ENCODE results near the gene CCDC59. TPM values are rescaled to one million over a fixed set of nuclear protein-coding genes. Genes with fewer than 3 reads are reported as not detected.
"Not testable (repeated sequence)": the region's sequence is repeated elsewhere in the genome, so short reads cannot be mapped to it uniquely, and the experiment has no call there.

Gene CCDC59
- total and polyA plus RNA-seq, 11 donors = 20.0 to 44.2 (median 25.6) TPM

DNA sequence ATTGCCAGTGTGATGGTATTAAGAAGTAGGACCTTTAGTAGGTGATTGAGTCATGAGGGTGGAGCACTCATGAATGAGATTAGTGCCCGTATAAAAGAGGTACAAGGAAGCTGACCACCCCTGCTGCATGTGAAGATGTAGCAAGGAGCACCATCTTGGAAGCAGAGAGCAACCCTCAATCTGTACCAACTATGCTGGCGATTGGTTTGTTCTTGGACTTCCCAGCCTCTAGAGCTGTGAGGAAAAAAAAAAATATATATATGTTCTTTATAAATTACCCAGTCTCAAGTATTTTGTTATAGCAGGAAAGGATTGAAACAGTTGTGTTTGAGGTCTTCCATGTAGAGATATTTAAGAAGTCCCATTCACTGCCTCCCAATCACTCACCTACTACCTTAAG is 17.0 kb upstream of the CCDC59 start:
- intact Hi-C loops (cut with DNase I) = no loop called here
- H3K27me3 ChIP-seq = no peaks in the 10 kb centered on the region
- DNase-seq (no peak), ATAC-seq (no peak)
- H3K4me1 ChIP-seq = peaks cover 0 to 3% (median 0%) of the 10 kb centered on the region in 12 donors
- H3K9me3 ChIP-seq = peaks cover 0 to 22% (median 9%) of the 10 kb centered on the region in 12 donors
- TF ChIP-seq, protein P1, sequence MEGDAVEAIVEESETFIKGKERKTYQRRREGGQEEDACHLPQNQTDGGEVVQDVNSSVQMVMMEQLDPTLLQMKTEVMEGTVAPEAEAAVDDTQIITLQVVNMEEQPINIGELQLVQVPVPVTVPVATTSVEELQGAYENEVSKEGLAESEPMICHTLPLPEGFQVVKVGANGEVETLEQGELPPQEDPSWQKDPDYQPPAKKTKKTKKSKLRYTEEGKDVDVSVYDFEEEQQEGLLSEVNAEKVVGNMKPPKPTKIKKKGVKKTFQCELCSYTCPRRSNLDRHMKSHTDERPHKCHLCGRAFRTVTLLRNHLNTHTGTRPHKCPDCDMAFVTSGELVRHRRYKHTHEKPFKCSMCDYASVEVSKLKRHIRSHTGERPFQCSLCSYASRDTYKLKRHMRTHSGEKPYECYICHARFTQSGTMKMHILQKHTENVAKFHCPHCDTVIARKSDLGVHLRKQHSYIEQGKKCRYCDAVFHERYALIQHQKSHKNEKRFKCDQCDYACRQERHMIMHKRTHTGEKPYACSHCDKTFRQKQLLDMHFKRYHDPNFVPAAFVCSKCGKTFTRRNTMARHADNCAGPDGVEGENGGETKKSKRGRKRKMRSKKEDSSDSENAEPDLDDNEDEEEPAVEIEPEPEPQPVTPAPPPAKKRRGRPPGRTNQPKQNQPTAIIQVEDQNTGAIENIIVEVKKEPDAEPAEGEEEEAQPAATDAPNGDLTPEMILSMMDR (IDR thresholded peaks at IDR 0.05) = no peak
- no peak for TF ChIP-seq POLR2A (IDR thresholded peaks at IDR 0.05)
- H3K36me3 ChIP-seq = peaks cover 0 to 23% (median 8%) of the 10 kb centered on the region in 9 donors
- H3K4me3 ChIP-seq = no peak overlapping the region
- 96 to 100% (median 98%) methylated on average over 2 of the region's 2 CpGs for WGBS, 4 donors
- H3K27ac ChIP-seq = no peak overlapping the region

DNA sequence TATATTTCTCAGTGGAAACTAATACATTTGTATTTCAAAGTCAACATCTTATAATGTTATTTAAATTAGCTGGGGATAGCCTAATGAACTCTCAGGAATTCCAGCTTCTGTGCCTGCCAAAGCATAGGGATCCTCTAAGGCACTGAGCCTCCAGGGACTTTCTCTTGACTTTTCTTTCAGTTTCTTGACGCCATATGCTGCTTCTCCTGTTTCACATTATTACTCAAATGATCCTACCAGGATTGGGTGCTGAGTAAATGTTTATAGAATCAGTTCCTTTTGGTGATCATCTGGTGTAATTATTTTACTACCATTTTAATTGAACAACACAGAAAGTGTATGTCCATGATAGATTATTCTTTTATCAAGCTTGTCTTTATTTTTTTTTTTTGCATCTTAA is 8.0 kb upstream of the CCDC59 start:
- H3K27me3 ChIP-seq = no peaks in the 10 kb centered on the region
- H3K27ac ChIP-seq = no peak overlapping the region
- H3K9me3 ChIP-seq = no peaks in the 10 kb centered on the region
- no peak overlapping the region for H3K4me3 ChIP-seq
- DNase-seq = no peak
- 63 to 68% (median 65%) methylated on average over 1 of the region's 1 CpG for WGBS, 4 donors
- H3K36me3 ChIP-seq = peaks cover 0 to 8% (median 0%) of the 10 kb centered on the region in 9 donors
- intact Hi-C loops (cut with DNase I) = no loop called here
- no peak for TF ChIP-seq POLR2A (IDR thresholded peaks at IDR 0.05)
- TF ChIP-seq, protein P1 (IDR thresholded peaks at IDR 0.05) = no peak
- ATAC-seq = no peak
- peaks cover 0 to 20% (median 4%) of the 10 kb centered on the region in 12 donors for H3K4me1 ChIP-seq

DNA sequence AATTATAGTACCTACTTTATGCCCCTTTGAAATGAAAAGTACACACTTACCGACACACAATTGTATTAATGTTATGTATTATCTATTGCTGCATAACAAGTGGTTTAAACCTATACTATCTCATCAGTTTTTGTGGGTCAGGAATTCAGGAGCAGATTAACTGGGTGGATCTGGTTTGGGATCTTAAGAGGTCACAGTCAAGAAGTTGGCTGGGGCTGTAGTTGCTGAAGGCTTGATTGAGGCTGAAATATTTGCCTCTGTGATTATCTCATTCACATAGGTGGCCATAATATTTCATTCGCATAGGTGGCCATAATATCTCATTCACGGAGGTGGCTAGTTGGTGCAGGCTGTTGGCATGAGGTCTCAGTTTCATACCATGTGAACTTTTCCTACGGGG is 5.8 kb upstream of the CCDC59 start:
- ATAC-seq (peak in 1 of 4 donors; percentile 37), DNase-seq (no peak)
- Histone ChIP-seq H3K27ac (no peak overlapping the region), H3K4me1 (peaks cover 0 to 37% (median 18%) of the 10 kb centered on the region in 12 donors), H3K36me3 (no peaks in the 10 kb centered on the region), H3K9me3 (no peaks in the 10 kb centered on the region), H3K4me3 (peak overlapping the region in 1 of 12 donors; percentile 3), H3K27me3 (no peaks in the 10 kb centered on the region)
- intact Hi-C loops (cut with DNase I) = no loop called here
- TF ChIP-seq, protein P1 (IDR thresholded peaks at IDR 0.05) = no peak
- WGBS, 4 donors = 52 to 58% (median 53%) methylated on average over 4 of the region's 4 CpGs

DNA sequence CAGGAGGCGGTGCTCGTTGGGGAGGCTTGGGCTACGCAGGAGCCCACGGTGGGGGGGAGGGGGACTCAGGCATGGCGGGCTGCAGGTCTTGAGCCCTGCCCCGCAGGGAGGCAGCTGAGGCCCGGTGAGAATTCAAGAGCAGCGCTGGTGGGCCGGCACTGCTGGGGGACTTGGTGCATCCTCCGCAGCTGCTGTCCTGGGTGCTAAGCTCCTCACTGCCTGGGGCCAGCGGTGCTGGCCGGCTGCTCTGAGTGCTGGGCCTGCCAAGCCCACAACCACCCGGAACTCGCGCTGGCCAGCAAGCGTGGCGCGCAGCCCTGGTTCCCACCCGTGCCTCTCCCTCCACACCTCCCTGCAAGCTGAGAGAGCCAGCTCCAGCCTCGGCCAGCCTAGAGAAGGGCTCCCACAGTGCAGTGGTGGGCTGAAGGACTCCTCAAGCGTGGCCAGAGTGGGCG is 3.3 kb upstream of the CCDC59 start:
- H3K36me3 ChIP-seq = peaks cover 0 to 5% (median 2%) of the 10 kb centered on the region in 9 donors
- H3K9me3 ChIP-seq = no peaks in the 10 kb centered on the region
- 89 to 96% (median 90%) methylated on average over 7 to 22 of the region's 22 CpGs for WGBS, 4 donors
- peaks cover 9 to 49% (median 29%) of the 10 kb centered on the region in 12 donors for H3K4me1 ChIP-seq
- no peak overlapping the region for H3K4me3 ChIP-seq
- TF ChIP-seq, protein P1 (IDR thresholded peaks at IDR 0.05) = no peak
- no peak for TF ChIP-seq POLR2A (IDR thresholded peaks at IDR 0.05)
- intact Hi-C loops (cut with DNase I) = no loop called here
- no peaks in the 10 kb centered on the region for H3K27me3 ChIP-seq
- DNase-seq = peak in 1 of 5 donors; percentile 57
- ATAC-seq = no peak
- no peak overlapping the region for H3K27ac ChIP-seq

DNA sequence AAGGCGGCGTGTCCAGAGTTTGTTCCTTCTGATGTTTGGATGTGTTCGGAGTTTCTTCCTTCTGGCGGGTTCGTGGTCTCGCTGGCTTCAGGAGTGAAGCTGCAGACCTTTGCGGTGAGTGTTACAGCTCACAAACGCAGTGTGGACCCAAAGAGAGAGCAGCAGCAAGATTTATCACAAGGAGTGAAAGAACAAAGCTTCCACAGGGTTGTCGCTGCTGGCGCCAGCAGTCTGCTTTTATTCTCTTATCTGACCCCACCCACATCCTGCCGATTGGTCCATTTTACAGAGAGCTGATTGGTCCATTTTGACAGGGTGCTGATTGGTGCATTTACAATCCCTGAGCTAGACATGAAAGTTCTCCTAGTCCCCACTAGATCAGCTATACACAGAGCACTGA is 2.6 kb upstream of the CCDC59 start:
- H3K9me3 ChIP-seq; DNase-seq; H3K4me3 ChIP-seq; intact Hi-C loops (cut with DNase I); H3K27ac ChIP-seq; H3K27me3 ChIP-seq; ATAC-seq: not testable (repeated sequence)
- 95 to 98% (median 96%) methylated on average over 11 of the region's 11 CpGs for WGBS, 4 donors
- peaks cover 13 to 56% (median 35%) of the 10 kb centered on the region in 12 donors for H3K4me1 ChIP-seq
- peaks cover 0 to 12% (median 8%) of the 10 kb centered on the region in 9 donors for H3K36me3 ChIP-seq

All from heart left ventricle (tissue), 16 donors.